Right lobe of liver (tissue), 6 donors: ENCODE data around the gene VAC14. TPM values are rescaled to one million over a fixed set of nuclear protein-coding genes. Genes with fewer than 3 reads are reported as not detected.

Source experiments
- ATAC-seq, 4 donors: fragments of 200-7000 bp; cut with Tn5 transposase; one replicate each; pipeline ENCODE4 v1.9.1; 2020; ENCODE audit warnings: mild to moderate bottlenecking in 4 of 4, moderate library complexity in 4 of 4
- DNase-seq, 3 donors: peaks; one replicate each; pipeline ENCODE4 v3.0.0-alpha.2; 2020
- H3K27ac ChIP-seq, 3 donors: fragments of 200-600 bp; one replicate each; pipeline ENCODE4 v1.8.0; 2022
- H3K27me3 ChIP-seq, 2 donors: fragments of 200-600 bp; one replicate each; pipeline ENCODE4 v1.8.0; 2022
- H3K36me3 ChIP-seq, 4 donors: fragments of 200-600 bp; sonication (generic) in 1 of 4; one replicate each; pipeline versions ENCODE4 v1.5.1 to v1.8.0; 2017 to 2022; ENCODE audit warnings: control low read depth in 1 of 4
- H3K4me1 ChIP-seq, 4 donors: fragments of 200-600 bp; sonication (generic) in 1 of 4; one replicate each; pipeline versions ENCODE4 v1.5.1 to v1.8.0; 2017 to 2022; ENCODE audit warnings: control low read depth in 1 of 4
- H3K4me3 ChIP-seq, 3 donors: fragments of 200-600 bp; one replicate each; pipeline ENCODE4 v1.8.0; 2022
- H3K9me3 ChIP-seq, 4 donors: fragments of 200-600 bp; sonication (generic) in 1 of 4; one replicate each; pipeline versions ENCODE4 v1.5.1 to v1.8.0; 2017 to 2022; ENCODE audit warnings: control low read depth in 1 of 4
- CTCF ChIP-seq, 4 donors: fragments of 200-600 bp in 3 of 4; fragments of 450-650 bp in 1 of 4; IDR thresholded peaks; one replicate each; pipeline versions ENCODE4 v1.5.1 to v1.8.0; 2016 to 2022; ENCODE audit warnings: antibody characterized with exemption in 4 of 4, mild to moderate bottlenecking in 2 of 4
- POLR2A ChIP-seq: fragments of 450-650 bp; IDR thresholded peaks from one replicate; pipeline ENCODE4 v1.6.1; 2017; ENCODE audit warnings: antibody characterized with exemption, mild to moderate bottlenecking
- WGBS: methylation state at CpG from one replicate; pipeline ENCODE4 v1.1.6; 2018; ENCODE audit warnings: low coverage, low lambda C conversion rate; ENCODE audit not compliant: insufficient coverage; ENCODE audit errors: missing lambda C conversion rate; 5-methylcytosine and 5-hydroxymethylcytosine counted together
- intact Hi-C, 2 donors: fragments of 100-400 bp; cut with DNase I; formaldehyde crosslinking; loops; one replicate each; pipeline versions ENCODE4 v1.11.2 to v1.14.1; 2022
- total RNA-seq, 6 experiments: library from RNA; depleted of rRNA in 2 of 6; stranded (reverse); fragments of >200 nt in 2 of 6; fragmentation: NEBNext Ultra II Directional in 3 of 6; extraction: Animal tissue kit (Norgen Biotek cat#: 25700) in 3 of 6; gene quantifications; one replicate each; pipeline versions ENCODE4 v1.1.0 to v1.2.4, GENCODE V29; 2016 to 2023
- donor health status: DM: no; HTN: yes; CAD: no.
- donor health status: DM: no; HTN: no; CAD: no.
- donor health status: DM: no; HTN: no; CAD: no.
- donor health status: DM: no; HTN: yes; CAD: no.
- donor health status: DM: no; HTN: yes; CAD: no.

The VAC14 gene
- total RNA-seq, 6 experiments from 2014 or later: 14.3 to 40.2 (median 23.4) TPM

- H3K27me3 ChIP-seq: no peaks in the 10 kb centered on the region
- intact Hi-C loops: loop anchor here in 1 of 2 donors (5.0 kb wide), 1 partner anchor 82 kb away; no protein-coding TSS in a partner anchor
- H3K36me3 ChIP-seq: peaks cover 0 to 4% (median 0%) of the 10 kb centered on the region in 4 donors
- H3K27ac ChIP-seq: no peak overlapping the region
- no peak for TF ChIP-seq CTCF (IDR thresholded peaks at IDR 0.05)
- TF ChIP-seq POLR2A: no peak
- ATAC-seq: no peak
- H3K4me3 ChIP-seq: no peak overlapping the region
- no peaks in the 10 kb centered on the region for H3K9me3 ChIP-seq
- peaks cover 0 to 5% (median 0%) of the 10 kb centered on the region in 4 donors for H3K4me1 ChIP-seq
- no peak for DNase-seq
- WGBS: 96% methylated on average over 8 of the region's 10 CpGs
Observed at GRCh38 chr16:70764632-70765031, 36.3 kb downstream of the VAC14 start.

DNA sequence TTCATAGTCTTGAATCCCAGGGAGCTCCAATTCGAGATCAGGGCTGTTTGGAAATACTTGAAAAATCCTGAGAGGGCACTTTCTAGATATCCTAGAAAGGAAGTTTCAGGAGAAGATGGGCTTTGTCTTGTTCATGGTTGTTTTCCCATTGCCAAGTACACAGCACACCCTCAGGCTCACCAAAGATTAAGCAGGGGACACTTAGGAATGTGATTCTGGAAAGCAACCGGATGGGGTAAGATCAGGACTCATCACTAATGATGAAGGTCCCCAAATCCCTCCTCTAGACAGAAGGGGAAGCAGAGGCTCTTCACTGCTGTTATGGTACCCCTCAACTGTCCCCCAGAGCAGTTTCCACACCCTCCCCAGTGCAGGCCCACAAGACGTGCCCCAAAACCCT is 40.7 kb downstream of the VAC14 start:
- no peaks in the 10 kb centered on the region for H3K27me3 ChIP-seq
- DNase-seq (no peak), ATAC-seq (no peak)
- no peaks in the 10 kb centered on the region for H3K9me3 ChIP-seq
- peaks cover 0 to 5% (median 0%) of the 10 kb centered on the region in 4 donors for H3K4me1 ChIP-seq
- H3K27ac ChIP-seq: peak overlapping the region in 2 of 3 donors; percentile 43
- intact Hi-C loops: no loop called here
- 46% methylated on average over 2 of the region's 3 CpGs for WGBS
- no peak overlapping the region for H3K4me3 ChIP-seq
- peaks cover 0 to 5% (median 0%) of the 10 kb centered on the region in 4 donors for H3K36me3 ChIP-seq
- no peak for TF ChIP-seq CTCF (IDR thresholded peaks at IDR 0.05)
- TF ChIP-seq POLR2A: no peak

GRCh38 chr16:70759666-70760065 is 41.3 kb downstream of the VAC14 start:
- Histone ChIP-seq H3K27me3 (no peaks in the 10 kb centered on the region), H3K27ac (no peak overlapping the region), H3K4me1 (peaks cover 0 to 5% (median 0%) of the 10 kb centered on the region in 4 donors), H3K36me3 (peaks cover 0 to 5% (median 0%) of the 10 kb centered on the region in 4 donors), H3K4me3 (no peak overlapping the region), H3K9me3 (no peaks in the 10 kb centered on the region)
- no peak for DNase-seq
- ATAC-seq: no peak
- no peak for TF ChIP-seq POLR2A
- no peak for TF ChIP-seq CTCF (IDR thresholded peaks at IDR 0.05)
- 88% methylated on average over 9 of the region's 9 CpGs for WGBS
- intact Hi-C loops: loop anchor here in 1 of 2 donors (5.0 kb wide), 1 partner anchor 82 kb away; no protein-coding TSS in a partner anchor

DNA sequence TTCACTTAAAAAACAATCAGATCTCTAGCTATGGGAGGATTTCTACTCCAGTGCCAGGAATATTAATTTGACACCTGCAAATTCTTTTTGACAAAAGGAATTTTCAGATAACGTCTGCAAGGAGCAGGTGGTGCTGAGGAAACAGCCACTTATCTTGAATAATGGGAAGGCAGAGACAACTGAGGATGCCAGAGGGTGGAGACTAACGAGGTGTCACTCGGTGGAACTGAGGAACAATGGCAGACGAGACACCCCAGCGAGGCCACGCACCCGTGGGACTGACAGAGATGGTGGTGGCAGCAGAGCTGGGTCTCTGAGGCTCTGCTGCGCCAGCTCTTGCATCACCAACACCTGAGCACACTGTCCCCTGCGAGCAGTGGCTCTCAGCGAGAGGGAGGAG is 42.2 kb downstream of the VAC14 start:
- intact Hi-C loops: loop anchor here in 1 of 2 donors (5.0 kb wide), 1 partner anchor 81 kb away; no protein-coding TSS in a partner anchor
- Histone ChIP-seq H3K27ac (no peak overlapping the region), H3K9me3 (no peaks in the 10 kb centered on the region), H3K4me3 (no peak overlapping the region), H3K27me3 (no peaks in the 10 kb centered on the region), H3K4me1 (peaks cover 0 to 10% (median 2%) of the 10 kb centered on the region in 4 donors), H3K36me3 (peaks cover 0 to 5% (median 0%) of the 10 kb centered on the region in 4 donors)
- ATAC-seq: peak in 1 of 4 donors; percentile 10
- TF ChIP-seq CTCF (IDR thresholded peaks at IDR 0.05): no peak
- no peak for TF ChIP-seq POLR2A
- DNase-seq: no peak
- WGBS: 89% methylated on average over 1 of the region's 10 CpGs
